HG03139 (cell line): Measurements from ENCODE around the gene NEK3.
"Not testable (repeated sequence)": the region's sequence is repeated elsewhere in the genome, so short reads cannot be mapped to it uniquely, and the experiment has no call there.

ENCODE experiments used
- ATAC-seq: cut with Tn5 transposase; IDR thresholded peaks from one replicate; pipeline ENCODE4 v1.9.1; 2021; ENCODE audit not compliant: unreplicated experiment

NEK3 gene

GRCh38 chr13:52125547-52125946 lies 33.9 kb downstream of the NEK3 start:
- ATAC-seq: no peak

GRCh38 chr13:52118595-52118994 lies 40.8 kb downstream of the NEK3 start:
- ATAC-seq: no peak

GRCh38 chr13:52118095-52118494 lies 41.3 kb downstream of the NEK3 start:
- ATAC-seq: no peak

- ATAC-seq: no peak
Measured at GRCh38 chr13:52112591-52112990, 46.8 kb downstream of the NEK3 start.

- no peak for ATAC-seq
Measured at GRCh38 chr13:52109116-52109670, 50.2 kb downstream of the NEK3 start.

GRCh38 chr13:52105841-52106240 lies 53.6 kb downstream of the NEK3 start:
- ATAC-seq: no peak

GRCh38 chr13:52104624-52105023 lies 54.8 kb downstream of the NEK3 start:
- ATAC-seq: no peak

- no peak for ATAC-seq
Measured at GRCh38 chr13:52103386-52103785, 56.0 kb downstream of the NEK3 start.

GRCh38 chr13:52102423-52102822 lies 57.0 kb downstream of the NEK3 start:
- ATAC-seq: not testable (repeated sequence)

GRCh38 chr13:52097197-52097596 lies 62.2 kb downstream of the NEK3 start:
- no peak for ATAC-seq

GRCh38 chr13:52096748-52097147 lies 62.6 kb downstream of the NEK3 start:
- no peak for ATAC-seq

GRCh38 chr13:52096062-52096461 lies 63.3 kb downstream of the NEK3 start:
- ATAC-seq: no peak

- no peak for ATAC-seq
Measured at GRCh38 chr13:52092087-52092486, 67.3 kb downstream of the NEK3 start.

GRCh38 chr13:52091473-52091872 lies 67.9 kb downstream of the NEK3 start:
- ATAC-seq: no peak

GRCh38 chr13:52085421-52085820 lies 74.0 kb downstream of the NEK3 start:
- no peak for ATAC-seq

GRCh38 chr13:52084981-52085380 lies 74.4 kb downstream of the NEK3 start:
- not testable (repeated sequence) for ATAC-seq
